GM12878 (cell line): ENCODE data around the gene GLT8D1. TPM values are rescaled to one million over a fixed set of nuclear protein-coding genes. Genes with fewer than 3 reads are reported as not detected.

Experiments used
- ATAC-seq: fragments of 200-7000 bp; cut with Tn5 transposase; 3 replicates; pipeline ENCODE4 v1.9.1; 2020; ENCODE audit warnings: mild to moderate bottlenecking, moderate library complexity
- BruUV-seq: library from RNA; stranded (reverse); fragments of 400-500 nt; replicated peaks from 2 replicates; lab custom pipeline; 2021; lab: Mats Ljungman, UMichigan
- CTCF ChIA-PET: fragments of 300-600 bp; sonication (Branson Sonifier 250); formaldehyde crosslinking; extraction: SDS; loops from one replicate; lab custom pipeline; 2021; ENCODE audit warnings: inconsistent platforms; lab: Yijun Ruan, JAX
- POLR2A ChIA-PET: fragments of 350-600 bp; formaldehyde crosslinking; extraction: SDS; loops from one replicate; lab custom pipeline; 2021; ENCODE audit warnings: inconsistent platforms; lab: Charles Lee
- RAD21 ChIA-PET: fragments of 300-600 bp; sonication (Branson Sonifier 250); formaldehyde crosslinking; loops from one replicate; lab custom pipeline; 2023; ENCODE audit warnings: antibody characterized with exemption; ENCODE audit not compliant: unreplicated experiment; lab: Charles Lee
- SMC1A ChIA-PET: fragments of 300-600 bp; sonication (Branson Sonifier 250); formaldehyde crosslinking; loops from one replicate; lab custom pipeline; 2023; ENCODE audit not compliant: unreplicated experiment, uncharacterized antibody; lab: Charles Lee
- DNase-seq: peaks from one replicate; pipeline ENCODE4 v3.0.0-alpha.2; 2011; ENCODE audit warnings: low read depth, low spot score
- FAIRE-seq: peaks from 3 replicates; lab custom pipeline; 2011; peaks lifted over from hg19 to GRCh38; lab: Jason Lieb, UNC
- H2AFZ ChIP-seq: 2 replicates; pipeline ENCODE4 v1.6.0; 2011; ENCODE audit warnings: low read depth, low read length, control low read depth; ENCODE audit not compliant: control insufficient read depth
- H3K27ac ChIP-seq: 2 replicates; pipeline ENCODE4 v1.5.1; 2011; ENCODE audit warnings: control low read depth; ENCODE audit not compliant: control insufficient read depth, insufficient read depth
- H3K27me3 ChIP-seq, 2 experiments: replicated peaks in 1 of 2; 2 replicates each; pipeline versions ENCODE4 v1.6.0 to v1.6.1; 2011; ENCODE audit warnings: low read length in 1 of 2; ENCODE audit not compliant: control insufficient read depth in 2 of 2, insufficient read depth in 2 of 2
- H3K36me3 ChIP-seq, 2 experiments: 2 replicates each; pipeline ENCODE4 v1.5.1; 2011; ENCODE audit warnings: low read length in 1 of 2; ENCODE audit not compliant: control insufficient read depth in 2 of 2, insufficient read depth in 2 of 2
- H3K4me1 ChIP-seq: 2 replicates; pipeline ENCODE4 v1.6.1; 2011; ENCODE audit warnings: mild to moderate bottlenecking, low read length, moderate library complexity, mixed read lengths; ENCODE audit not compliant: control insufficient read depth, insufficient read depth
- H3K4me2 ChIP-seq: 2 replicates; pipeline ENCODE4 v1.6.0; 2011; ENCODE audit warnings: control low read depth; ENCODE audit not compliant: control insufficient read depth, insufficient read depth
- H3K4me3 ChIP-seq: fragments of 200-600 bp; sonication (generic); 2 replicates; pipeline ENCODE4 v1.5.1; 2016
- H3K79me2 ChIP-seq: 2 replicates; pipeline ENCODE4 v1.6.0; 2011; ENCODE audit warnings: low read length; ENCODE audit not compliant: control insufficient read depth, insufficient read depth
- H3K9ac ChIP-seq: 2 replicates; pipeline ENCODE4 v1.8.0; 2011; ENCODE audit warnings: low read length, control low read depth, mixed read lengths; ENCODE audit not compliant: control insufficient read depth, insufficient read depth
- H3K9me3 ChIP-seq: replicated peaks from 3 replicates; pipeline ENCODE4 v1.5.1; 2011; ENCODE audit warnings: mild to moderate bottlenecking, low read length; ENCODE audit not compliant: control insufficient read depth, insufficient read depth
- H4K20me1 ChIP-seq: 2 replicates; pipeline ENCODE4 v1.6.0; 2011; ENCODE audit not compliant: control insufficient read depth, insufficient read depth
- JUNB ChIP-seq: IDR thresholded peaks from 2 replicates; pipeline ENCODE4 v1.6.1; 2016; ENCODE audit warnings: antibody characterized with exemption, mild to moderate bottlenecking
- MEF2B ChIP-seq: fragments of 450-650 bp; IDR thresholded peaks from 2 replicates; pipeline ENCODE4 v1.6.1; 2018; ENCODE audit warnings: mild to moderate bottlenecking, moderate library complexity; ENCODE audit not compliant: partially characterized antibody, poor library complexity, severe bottlenecking
- SMARCA5 ChIP-seq: fragments of 450-650 bp; IDR thresholded peaks from 2 replicates; pipeline ENCODE4 v1.6.1; 2017; ENCODE audit warnings: mild to moderate bottlenecking
- SPI1 ChIP-seq: IDR thresholded peaks from 2 replicates; pipeline ENCODE4 v1.6.1; 2011; ENCODE audit warnings: low read depth, mild to moderate bottlenecking, low read length, moderate library complexity, borderline replicate concordance; ENCODE audit not compliant: insufficient read depth
- TBL1XR1 ChIP-seq: IDR thresholded peaks from 2 replicates; pipeline ENCODE4 v1.6.1; 2012; ENCODE audit warnings: low read depth, low read length, improper control_type of control experiment
- ZBTB33 ChIP-seq: fragments of 450-650 bp; IDR thresholded peaks from 2 replicates; pipeline ENCODE4 v1.6.1; 2017; ENCODE audit warnings: mild to moderate bottlenecking
- ZNF217 ChIP-seq: fragments of 450-650 bp; IDR thresholded peaks from 2 replicates; pipeline ENCODE4 v1.6.1; 2017; ENCODE audit warnings: antibody characterized with exemption, mild to moderate bottlenecking
- WGBS: methylation state at CpG from one replicate; pipeline ENCODE4 v1.1.6; 2016; ENCODE audit warnings: low lambda C conversion rate; ENCODE audit not compliant: insufficient replicate concordance, insufficient coverage; ENCODE audit errors: missing lambda C conversion rate; 5-methylcytosine and 5-hydroxymethylcytosine counted together
- in situ Hi-C: fragments of 300-500 bp; cut with MboI; formaldehyde crosslinking; loops from 9 replicates; pipeline ENCODE4 v1.14.3; 2018; ENCODE audit warnings: mixed read lengths
- intact Hi-C: fragments of 100-400 bp; cut with micrococcal nuclease; formaldehyde crosslinking; loops from one replicate; pipeline ENCODE4 v1.14.2; 2022; ENCODE audit not compliant: unreplicated experiment
- polyA plus RNA-seq, 11 experiments: library from polyadenylated mRNA; depleted of rRNA in 4 of 11; unstranded in 6 of 11; stranded (reverse) in 5 of 11; fragments of >200 nt; fragmentation: Nextera tagmentation in 4 of 11; fragmentation: Illumina TruSeq in 1 of 11; extraction: Ambion mirVana in 4 of 11; extraction: Trizol in 1 of 11; gene quantifications; 1 replicate in 1 of 11; 2 replicates in 10 of 11; pipeline versions ENCODE4 v1.2.1 to v1.2.3, GENCODE V29; 2011 to 2016; ENCODE audit warnings: inconsistent platforms in 2 of 11, missing spikeins in 2 of 11, low read depth in 1 of 11
- total RNA-seq, 4 experiments: library from RNA; depleted of rRNA in 3 of 4; stranded (reverse); fragments of >200 nt in 3 of 4; fragmentation: Illumina TruSeq in 1 of 4; extraction: Trizol in 1 of 4; gene quantifications; 2 replicates each; pipeline versions ENCODE4 v1.2.1 to v1.2.3, GENCODE V29; 2013 to 2021
- TF ChIP-seq, protein P1 (sequence below): IDR thresholded peaks from 2 replicates; pipeline ENCODE4 v1.6.1; 2012; ENCODE audit warnings: low read depth, low read length, improper control_type of control experiment

GLT8D1 gene
- total and polyA plus RNA-seq, 10 of the 15 experiments (the other 5 are each of a cell fraction or from before 2014, with no cell fraction given) = 25.3 to 73.4 (median 48.4) TPM

- no peak for TF ChIP-seq ZBTB33
- no peak for TF ChIP-seq ZNF217
- TF ChIP-seq JUNB = peak; percentile 40; the same call in 1 of the 2 replicates
- 0 out of 2 replicates have a peak, but pooled peaks have one; percentile 48 for TF ChIP-seq TBL1XR1
- peak; percentile 80 for TF ChIP-seq SPI1
Observed at GRCh38 chr3:52707585-52707984, 2.0 kb upstream of the GLT8D1 start (continued).

- Histone ChIP-seq H3K9ac (peak overlapping the region; percentile 91), H3K4me3 (peak overlapping the region; percentile 90), H3K9me3 (no peaks in the 10 kb centered on the region), H3K27ac (peak overlapping the region; percentile 75), H3K4me1 (peaks cover 29% of the 10 kb centered on the region), H3K27me3 (no peaks in the 10 kb centered on the region), H3K79me2 (peaks cover 62% of the 10 kb centered on the region), H3K4me2 (peak overlapping the region; percentile 92), H3K36me3 (peaks cover 3 to 14% of the 10 kb centered on the region in 2 experiments; a peak in 3 of 4 replicates), H2AFZ (peak overlapping the region; percentile 100), H4K20me1 (no peaks in the 10 kb centered on the region)
- ChIA-PET RAD21 (interaction anchor here (1.0 to 2.2 kb wide), 2 partner anchors 8 to 66 kb away, joined by 5 to 8 read pairs; partner anchors contain the start of gene NEK4), SMC1A (interaction anchor here (1.6 to 3.4 kb wide), 3 partner anchors 8 to 17 kb away, joined by 4 to 17 read pairs (median 5); no protein-coding TSS in a partner anchor), POLR2A (interaction anchor here (0.6 to 4.1 kb wide), 7 partner anchors 8 to 371 kb away, joined by 3 to 25 read pairs (median 3); partner anchors contain the start of gene GNL3), CTCF (no interaction called here)
- no peak for DNase-seq
- in situ Hi-C loops = no loop called here
- WGBS = under 1% methylated on average over 25 of the region's 25 CpGs
- no peak for FAIRE-seq
- TF ChIP-seq SMARCA5 (0 out of 2 replicates have a peak, but pooled peaks have one; percentile 36), MEF2B (no peak)
- TF ChIP-seq, protein P1, sequence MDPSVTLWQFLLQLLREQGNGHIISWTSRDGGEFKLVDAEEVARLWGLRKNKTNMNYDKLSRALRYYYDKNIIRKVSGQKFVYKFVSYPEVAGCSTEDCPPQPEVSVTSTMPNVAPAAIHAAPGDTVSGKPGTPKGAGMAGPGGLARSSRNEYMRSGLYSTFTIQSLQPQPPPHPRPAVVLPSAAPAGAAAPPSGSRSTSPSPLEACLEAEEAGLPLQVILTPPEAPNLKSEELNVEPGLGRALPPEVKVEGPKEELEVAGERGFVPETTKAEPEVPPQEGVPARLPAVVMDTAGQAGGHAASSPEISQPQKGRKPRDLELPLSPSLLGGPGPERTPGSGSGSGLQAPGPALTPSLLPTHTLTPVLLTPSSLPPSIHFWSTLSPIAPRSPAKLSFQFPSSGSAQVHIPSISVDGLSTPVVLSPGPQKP = no peak
- BruUV-seq = no TSS peak
- no peak for ATAC-seq
- intact Hi-C loops = loop anchor here (2.0 to 10.0 kb wide), 2 partner anchors 19 to 339 kb away; partner anchors contain the start of genes GNL3 and SFMBT1
Observed at GRCh38 chr3:52705438-52705687, 228 bp downstream of the GLT8D1 start.
